ENCODE results near the gene SPACA6. TPM values are rescaled to one million over a fixed set of nuclear protein-coding genes. Genes with fewer than 3 reads are reported as not detected.

SPACA6 gene
- total and polyA plus RNA-seq, 9 of the 15 experiments (the other 6 are each of a cell fraction or from before 2014, with no cell fraction given), result 1.3 to 17.3 (median 6.2) TPM

- TF ChIP-seq CUX1 (CRISPR knock-in tag; IDR thresholded peaks at IDR 0.05) (no peak), FUS (optimal IDR thresholded peaks at IDR 0.05; ENCODE audit: low read depth, low read length) (no peak), BHLHE40 (IDR thresholded peaks at IDR 0.05; ENCODE audit: low read length) (no peak), MEIS2 (IDR thresholded peaks at IDR 0.05; ENCODE audit: partially characterized antibody) (no peak), GABPB2 (CRISPR knock-in tag; conservative IDR thresholded peaks at IDR 0.05) (no peak), PRMT5 (CRISPR knock-in tag; IDR thresholded peaks at IDR 0.05) (no peak), ATF1 (CRISPR knock-in tag; IDR thresholded peaks at IDR 0.05) (no peak), ATF1 (tag; IDR thresholded peaks at IDR 0.05) (peak; percentile 76), ETS1 (conservative IDR thresholded peaks at IDR 0.05; ENCODE audit: control insufficient read depth, low read depth, low read length) (no peak), FOXP4 (CRISPR knock-in tag; IDR thresholded peaks at IDR 0.05; ENCODE audit: borderline replicate concordance) (no peak), MITF (IDR thresholded peaks at IDR 0.05) (no peak), PHF8 (IDR thresholded peaks at IDR 0.05; ENCODE audit: borderline replicate concordance, low read length) (peak; percentile 24; the same call in 1 of the 2 replicates), ERF (CRISPR knock-in tag; IDR thresholded peaks at IDR 0.05) (no peak), PPARD (CRISPR knock-in tag; IDR thresholded peaks at IDR 0.05) (no peak), POLR2A (conservative IDR thresholded peaks at IDR 0.05) (peak; percentile 59), E4F1 (CRISPR knock-in tag; IDR thresholded peaks at IDR 0.05; ENCODE audit: borderline replicate concordance) (no peak)
Measured at GRCh38 chr19:51702103-51702824, 9.1 kb downstream of the SPACA6 start (continued).
